Type B pancreatic cell (in vitro differentiated cells): ENCODE results near the gene CCDC66. TPM values are rescaled to one million over a fixed set of nuclear protein-coding genes. Genes with fewer than 3 reads are reported as not detected.
A peak's percentile ranks its signal among the peaks of the same experiment; 100 is the strongest.
"Not testable (repeated sequence)": the region's sequence is repeated elsewhere in the genome, so short reads cannot be mapped to it uniquely, and the experiment has no call there.

Experiments used
- DNase-seq: peaks from one replicate; pipeline ENCODE4 v3.0.0; 2021; ENCODE audit warnings: mixed read lengths; ENCODE audit not compliant: unreplicated experiment; ENCODE audit errors: extremely low spot score
- H3K27ac Mint-ChIP-seq: 2 replicates; pipeline ENCODE4 v1.8.0; 2021; ENCODE audit warnings: mild to moderate bottlenecking, mixed read lengths
- H3K27me3 Mint-ChIP-seq: 2 replicates; pipeline ENCODE4 v1.8.0; 2021; ENCODE audit warnings: mixed read lengths
- H3K36me3 Mint-ChIP-seq: 2 replicates; pipeline ENCODE4 v1.8.0; 2021; ENCODE audit warnings: mixed read lengths
- H3K4me1 Mint-ChIP-seq: one replicate; pipeline ENCODE4 v1.8.0; 2021; ENCODE audit warnings: mixed read lengths; ENCODE audit not compliant: unreplicated experiment
- H3K4me3 Mint-ChIP-seq: 2 replicates; pipeline ENCODE4 v1.8.0; 2021; ENCODE audit warnings: mild to moderate bottlenecking, mixed read lengths
- H3K9me3 Mint-ChIP-seq: 2 replicates; pipeline ENCODE4 v1.8.0; 2021; ENCODE audit warnings: mixed read lengths
- CTCF ChIP-seq: fragments of 200-600 bp; sonication (generic); conservative IDR thresholded peaks from 2 replicates; pipeline ENCODE4 v1.5.0; 2021; ENCODE audit warnings: antibody characterized with exemption, mild to moderate bottlenecking
- total RNA-seq: library from RNA; stranded (reverse); gene quantifications from 2 replicates; pipeline ENCODE4 v1.2.1, GENCODE V29; 2021; ENCODE audit warnings: low replicate concordance

CCDC66 gene
- total RNA-seq, 1 donor from 2014 or later: 39.5 TPM

- H3K27me3 Mint-ChIP-seq: peaks cover 45% of the 10 kb centered on the region
Measured at GRCh38 chr3:56547486-56547885, 9.5 kb upstream of the CCDC66 start.

GRCh38 chr3:56557831-56558170, 826 bp downstream of the CCDC66 start:
- Mint-ChIP-seq H3K27ac (peak overlapping the region; percentile 98), H3K4me1 (peaks cover 4% of the 10 kb centered on the region), H3K9me3 (no peaks in the 10 kb centered on the region), H3K36me3 (peaks cover 10% of the 10 kb centered on the region), H3K4me3 (peak overlapping the region; percentile 99), H3K27me3 (peaks cover 25% of the 10 kb centered on the region)
- peak; percentile 0 for TF ChIP-seq CTCF
- no peak for DNase-seq

More at GRCh38 chr3:56547486-56547885, 9.5 kb upstream of the CCDC66 start:
- Mint-ChIP-seq H3K4me1 (no peaks in the 10 kb centered on the region), H3K9me3 (no peaks in the 10 kb centered on the region), H3K36me3 (no peaks in the 10 kb centered on the region), H3K4me3 (no peak overlapping the region), H3K27ac (no peak overlapping the region)
- no peak for DNase-seq
- TF ChIP-seq CTCF: peak; percentile 44

GRCh38 chr3:56573501-56573900, 16.5 kb downstream of the CCDC66 start:
- Mint-ChIP-seq H3K27me3 (no peaks in the 10 kb centered on the region), H3K27ac (no peak overlapping the region), H3K36me3 (peaks cover 54% of the 10 kb centered on the region), H3K9me3 (no peaks in the 10 kb centered on the region), H3K4me1 (no peaks in the 10 kb centered on the region), H3K4me3 (no peak overlapping the region)
- no peak for DNase-seq
- no peak for TF ChIP-seq CTCF

GRCh38 chr3:56581941-56582340, 25.0 kb downstream of the CCDC66 start:
- not testable (repeated sequence) for H3K27ac Mint-ChIP-seq, H3K9me3 Mint-ChIP-seq, H3K4me3 Mint-ChIP-seq, DNase-seq, H3K27me3 Mint-ChIP-seq, H3K4me1 Mint-ChIP-seq
- peaks cover 44% of the 10 kb centered on the region for H3K36me3 Mint-ChIP-seq

- not testable (repeated sequence) for DNase-seq, H3K4me1 Mint-ChIP-seq, H3K27ac Mint-ChIP-seq, H3K4me3 Mint-ChIP-seq, H3K27me3 Mint-ChIP-seq, H3K9me3 Mint-ChIP-seq
- H3K36me3 Mint-ChIP-seq: peaks cover 23% of the 10 kb centered on the region
Measured at GRCh38 chr3:56584275-56584674, 27.3 kb downstream of the CCDC66 start.

- Mint-ChIP-seq H3K9me3 (no peaks in the 10 kb centered on the region), H3K27ac (peak overlapping the region; percentile 98), H3K27me3 (no peaks in the 10 kb centered on the region), H3K4me1 (peaks cover 13% of the 10 kb centered on the region), H3K4me3 (peak overlapping the region; percentile 67), H3K36me3 (peaks cover 28% of the 10 kb centered on the region)
- no peak for TF ChIP-seq CTCF
- DNase-seq: no peak
Measured at GRCh38 chr3:56590814-56591213, 33.8 kb downstream of the CCDC66 start.

- peak overlapping the region; percentile 67 for H3K4me3 Mint-ChIP-seq
- no peaks in the 10 kb centered on the region for H3K27me3 Mint-ChIP-seq
- TF ChIP-seq CTCF: no peak
- peaks cover 31% of the 10 kb centered on the region for H3K36me3 Mint-ChIP-seq
- no peak for DNase-seq
- peak overlapping the region; percentile 98 for H3K27ac Mint-ChIP-seq
- H3K9me3 Mint-ChIP-seq: no peaks in the 10 kb centered on the region
- H3K4me1 Mint-ChIP-seq: peaks cover 13% of the 10 kb centered on the region
Measured at GRCh38 chr3:56591262-56591661, 34.3 kb downstream of the CCDC66 start.
